Measurements from ENCODE around the gene NXPH4. TPM values are rescaled to one million over a fixed set of nuclear protein-coding genes. Genes with fewer than 3 reads are reported as not detected.

The NXPH4 gene
- total RNA-seq, result 0.40 TPM in 1 of 2 replicates, not detected in the other

DNA sequence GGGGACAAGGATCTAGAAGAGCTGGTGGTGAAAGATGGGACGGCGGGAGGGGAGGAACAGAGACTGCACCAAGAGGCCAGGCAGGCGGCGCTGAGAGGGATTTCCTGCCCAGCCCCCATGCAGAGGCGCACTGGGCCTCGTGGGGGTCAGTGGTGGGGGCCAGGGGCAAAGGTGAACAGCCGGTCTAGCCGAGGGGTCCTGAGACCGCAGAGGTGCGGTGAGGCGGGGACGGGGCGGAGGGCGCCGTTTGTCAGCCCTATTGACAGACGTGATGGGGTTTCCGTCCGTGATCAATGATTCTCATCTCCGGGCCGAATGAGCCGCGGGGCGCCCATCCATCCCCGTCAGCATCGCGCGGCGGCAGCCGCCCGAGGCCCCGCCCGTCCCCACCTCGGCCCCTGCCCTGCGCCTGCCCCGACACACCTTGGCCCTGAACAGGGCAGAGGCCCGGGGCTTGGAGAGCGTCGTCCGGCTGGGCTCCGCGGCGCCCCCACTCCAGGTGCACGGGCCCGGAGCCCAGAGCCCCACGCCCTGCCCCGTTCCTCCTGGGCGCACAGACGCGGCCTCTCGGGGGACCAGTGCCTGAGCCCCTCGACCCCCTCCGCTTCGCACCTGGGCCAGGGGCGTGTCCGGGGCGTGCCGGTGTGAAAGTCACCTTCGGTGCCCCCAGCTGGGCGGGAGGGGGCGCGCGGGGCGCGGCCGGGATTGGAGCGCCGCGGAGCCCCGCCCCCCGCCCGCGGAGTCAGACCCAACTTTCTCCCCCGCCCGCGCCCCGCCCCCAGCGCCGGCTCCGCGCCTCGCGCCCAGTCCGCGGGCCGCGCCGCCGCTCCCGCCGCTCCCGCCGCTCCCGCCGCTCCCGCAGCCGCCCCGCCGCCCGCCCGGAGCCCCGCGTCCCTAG, at the start of gene NXPH4:
Gene NXPH4, plus strand, starts transcription at position 781 of the 898 bp plus-strand sequence. CDS start 176 bp downstream, outside the sequence.
- no peak for DNase-seq (ENCODE audit: low read depth)

DNA sequence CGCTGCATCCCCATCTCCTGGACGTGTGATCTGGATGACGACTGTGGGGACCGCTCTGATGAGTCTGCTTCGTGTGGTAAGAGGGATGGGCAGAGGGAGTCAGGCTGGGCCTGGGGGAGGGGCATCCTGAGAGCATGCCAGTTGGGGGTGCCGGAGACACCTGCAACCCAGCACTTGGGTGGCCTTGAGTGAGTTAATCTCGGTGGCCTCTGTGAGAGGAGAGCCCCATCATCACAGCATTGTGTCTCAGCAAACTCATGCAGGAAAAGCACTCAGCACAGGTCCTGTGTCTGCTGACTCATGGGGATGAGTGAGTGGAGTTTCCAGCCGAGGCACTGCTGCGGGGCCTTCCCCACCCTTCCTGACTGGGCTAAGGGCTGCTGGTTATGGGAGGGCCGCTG, 49.6 kb upstream of the NXPH4 start:
- DNase-seq (ENCODE audit: low read depth), result peak; percentile 52

DNA sequence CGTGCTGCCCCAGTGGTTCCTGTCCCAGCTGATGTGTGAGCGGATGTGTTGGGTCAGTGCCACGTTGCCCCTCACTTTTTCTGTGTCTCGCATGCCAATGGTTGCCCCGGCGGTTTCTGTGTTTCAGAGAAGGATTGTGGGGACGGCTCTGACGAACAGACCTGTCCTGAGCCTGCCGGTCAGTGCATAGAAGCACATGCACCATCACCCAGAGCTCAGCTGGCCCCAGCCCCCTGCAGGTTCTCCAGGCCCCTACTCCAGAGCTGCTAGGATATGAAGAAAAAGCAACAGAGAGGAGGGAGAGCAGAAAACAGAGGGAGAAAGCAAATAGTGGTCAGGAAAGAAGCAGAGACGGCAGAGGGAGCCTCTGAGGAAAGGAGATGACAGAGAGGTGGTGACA, 48.5 kb upstream of the NXPH4 start:
- DNase-seq (ENCODE audit: low read depth), result no peak

DNA sequence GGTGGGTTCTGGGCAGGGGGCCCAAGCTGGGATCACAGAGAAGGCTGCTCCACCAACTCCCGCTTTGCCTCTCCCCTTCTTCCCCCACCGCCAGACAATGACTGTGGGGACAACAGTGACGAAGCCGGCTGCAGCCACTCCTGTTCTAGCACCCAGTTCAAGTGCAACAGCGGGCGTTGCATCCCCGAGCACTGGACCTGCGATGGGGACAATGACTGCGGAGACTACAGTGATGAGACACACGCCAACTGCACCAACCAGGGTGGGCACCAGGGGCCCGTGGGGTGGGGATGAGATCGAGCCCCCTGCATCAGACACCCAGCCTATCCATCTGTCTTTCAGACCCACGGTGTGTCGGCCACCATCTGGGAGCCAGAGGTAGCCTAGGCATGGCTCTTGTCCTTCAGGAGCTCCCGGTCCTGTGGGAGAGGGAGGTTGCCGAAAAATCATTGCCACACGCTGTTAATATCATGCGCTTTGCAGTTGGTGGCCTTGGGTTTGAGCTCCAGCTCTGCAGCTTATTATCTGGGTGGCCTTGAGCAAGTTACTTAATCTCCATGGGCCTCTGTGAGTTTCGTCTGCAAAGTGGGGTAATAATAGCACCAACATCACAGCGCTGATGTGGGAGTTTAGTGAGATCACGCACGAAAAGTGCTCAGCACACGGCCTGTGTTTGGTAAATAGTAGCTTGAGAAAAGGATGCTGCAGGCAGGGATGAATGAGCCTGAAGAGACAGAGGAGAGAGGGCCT, 47.4 kb upstream of the NXPH4 start:
- DNase-seq (ENCODE audit: low read depth), result no peak

DNA sequence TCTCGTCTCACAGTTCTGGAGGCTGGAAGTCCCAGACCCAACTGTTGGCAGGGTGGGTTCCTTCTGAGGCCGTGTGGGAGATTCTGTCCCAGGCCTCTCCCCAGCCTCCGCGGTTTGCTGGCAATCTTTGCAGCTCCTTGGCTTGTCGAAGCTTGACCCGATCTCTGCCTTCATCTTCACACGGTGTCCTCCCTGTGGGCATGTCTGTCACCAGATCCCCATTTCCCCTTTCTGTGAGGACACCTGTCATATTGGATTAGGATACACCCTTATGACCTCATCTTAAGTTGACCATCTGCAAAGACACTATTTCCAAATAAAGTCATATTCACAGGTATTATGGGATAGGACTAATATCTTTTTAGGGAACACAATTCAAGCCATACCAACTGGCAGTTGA, 46.6 kb upstream of the NXPH4 start:
- no peak for DNase-seq (ENCODE audit: low read depth)

DNA sequence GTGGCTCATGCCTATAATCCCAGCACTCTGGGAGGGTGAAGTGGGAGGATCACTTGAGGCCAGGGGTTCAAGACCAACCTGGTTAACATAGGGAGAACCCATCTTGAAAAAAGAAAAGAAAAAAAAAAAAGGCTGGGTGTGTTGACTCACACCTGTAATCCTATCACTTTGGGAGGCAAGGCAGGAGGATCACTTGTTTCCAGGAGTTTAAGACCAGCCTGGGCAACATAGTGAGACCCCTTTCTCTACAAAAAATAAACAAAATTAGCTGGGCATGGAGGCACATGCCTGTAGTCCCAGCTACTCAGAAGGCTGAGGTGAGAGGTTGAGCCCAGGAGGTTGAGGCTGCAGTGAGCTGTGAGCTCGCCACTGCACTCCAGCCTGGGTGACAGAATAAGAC, 46.2 kb upstream of the NXPH4 start:
- no peak for DNase-seq (ENCODE audit: low read depth)

DNA sequence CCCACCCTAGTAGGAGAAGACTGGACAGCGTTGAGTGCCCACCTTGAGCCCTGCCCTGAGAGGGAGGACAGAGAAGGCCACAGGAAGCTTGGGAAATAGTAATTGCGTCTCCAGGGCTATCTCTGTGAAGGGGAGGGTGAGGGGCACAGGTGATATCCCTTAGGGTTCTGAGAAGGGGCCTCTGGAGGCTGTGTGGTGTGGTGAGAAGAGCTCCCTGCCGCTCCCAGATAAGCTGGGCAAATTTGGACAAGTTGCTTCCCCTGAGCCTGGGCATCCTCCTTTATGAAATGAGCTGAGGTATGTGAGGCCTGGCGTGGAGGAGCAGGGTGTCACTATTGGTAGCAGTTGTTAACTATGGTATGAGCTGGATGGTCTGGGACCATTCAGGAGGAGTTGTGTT, 45.7 kb upstream of the NXPH4 start:
- no peak for DNase-seq (ENCODE audit: low read depth)

DNA sequence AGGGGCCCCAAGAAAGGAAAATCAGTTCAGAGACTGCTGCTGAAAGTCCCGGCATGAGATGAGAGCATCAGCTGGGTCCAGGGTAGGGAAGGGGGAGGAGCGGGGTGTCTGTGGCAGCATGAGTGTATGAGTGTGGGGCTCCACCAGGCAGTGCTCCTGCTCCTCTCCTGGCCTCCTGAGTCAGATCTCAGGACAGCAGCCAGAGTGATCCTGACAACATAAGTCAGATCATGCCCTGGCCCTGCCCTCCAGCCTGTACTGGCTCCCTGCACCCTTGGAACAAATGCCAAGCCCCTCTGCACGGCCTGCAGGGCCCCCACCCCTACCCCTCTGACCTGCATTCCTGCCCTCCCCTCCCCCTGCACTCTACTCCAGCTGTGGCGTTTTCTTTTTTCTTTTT, 44.9 kb upstream of the NXPH4 start:
- no peak for DNase-seq (ENCODE audit: low read depth)

DNA sequence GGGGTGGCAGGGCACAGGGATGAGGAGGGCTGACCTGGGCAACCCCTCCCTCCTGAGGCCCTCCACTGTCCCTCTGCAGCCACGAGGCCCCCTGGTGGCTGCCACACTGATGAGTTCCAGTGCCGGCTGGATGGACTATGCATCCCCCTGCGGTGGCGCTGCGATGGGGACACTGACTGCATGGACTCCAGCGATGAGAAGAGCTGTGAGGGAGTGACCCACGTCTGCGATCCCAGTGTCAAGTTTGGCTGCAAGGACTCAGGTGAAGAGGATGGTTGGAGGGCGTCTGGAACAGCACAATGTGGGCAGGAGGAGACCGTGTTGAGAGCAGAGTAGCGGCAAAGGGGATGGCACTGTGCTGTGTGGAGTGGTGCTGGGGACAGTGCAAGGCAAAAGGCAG, 43.5 kb upstream of the NXPH4 start:
- no peak for DNase-seq (ENCODE audit: low read depth)

DNA sequence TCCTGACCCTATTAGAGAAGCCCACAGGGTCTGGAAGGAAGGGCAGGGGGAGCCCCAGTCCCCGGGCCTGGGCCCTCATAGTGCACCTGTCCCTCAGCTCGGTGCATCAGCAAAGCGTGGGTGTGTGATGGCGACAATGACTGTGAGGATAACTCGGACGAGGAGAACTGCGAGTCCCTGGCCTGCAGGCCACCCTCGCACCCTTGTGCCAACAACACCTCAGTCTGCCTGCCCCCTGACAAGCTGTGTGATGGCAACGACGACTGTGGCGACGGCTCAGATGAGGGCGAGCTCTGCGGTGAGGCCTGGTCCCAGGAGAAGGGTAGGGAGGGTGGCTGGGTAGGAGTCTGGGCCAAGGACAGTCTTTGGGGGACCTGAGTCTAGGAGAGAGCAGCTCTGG, 42.9 kb upstream of the NXPH4 start:
- no peak for DNase-seq (ENCODE audit: low read depth)

DNA sequence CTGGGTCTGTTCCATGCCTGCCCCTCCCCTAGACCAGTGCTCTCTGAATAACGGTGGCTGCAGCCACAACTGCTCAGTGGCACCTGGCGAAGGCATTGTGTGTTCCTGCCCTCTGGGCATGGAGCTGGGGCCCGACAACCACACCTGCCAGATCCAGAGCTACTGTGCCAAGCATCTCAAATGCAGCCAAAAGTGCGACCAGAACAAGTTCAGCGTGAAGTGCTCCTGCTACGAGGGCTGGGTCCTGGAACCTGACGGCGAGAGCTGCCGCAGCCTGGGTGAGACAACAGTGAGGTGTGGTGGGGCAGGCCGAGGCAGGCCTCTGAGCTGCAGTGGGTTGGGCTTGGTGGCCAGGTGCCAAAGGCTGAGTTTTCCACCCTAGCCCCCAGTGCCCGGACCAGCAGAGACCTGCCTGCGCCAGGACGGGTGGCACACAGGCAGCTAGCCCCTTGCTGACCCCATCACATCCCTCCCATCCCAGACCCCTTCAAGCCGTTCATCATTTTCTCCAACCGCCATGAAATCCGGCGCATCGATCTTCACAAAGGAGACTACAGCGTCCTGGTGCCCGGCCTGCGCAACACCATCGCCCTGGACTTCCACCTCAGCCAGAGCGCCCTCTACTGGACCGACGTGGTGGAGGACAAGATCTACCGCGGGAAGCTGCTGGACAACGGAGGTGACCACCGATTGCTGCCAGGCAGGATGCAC, 41.0 kb upstream of the NXPH4 start:
- DNase-seq (ENCODE audit: low read depth), result peak; percentile 11

DNA sequence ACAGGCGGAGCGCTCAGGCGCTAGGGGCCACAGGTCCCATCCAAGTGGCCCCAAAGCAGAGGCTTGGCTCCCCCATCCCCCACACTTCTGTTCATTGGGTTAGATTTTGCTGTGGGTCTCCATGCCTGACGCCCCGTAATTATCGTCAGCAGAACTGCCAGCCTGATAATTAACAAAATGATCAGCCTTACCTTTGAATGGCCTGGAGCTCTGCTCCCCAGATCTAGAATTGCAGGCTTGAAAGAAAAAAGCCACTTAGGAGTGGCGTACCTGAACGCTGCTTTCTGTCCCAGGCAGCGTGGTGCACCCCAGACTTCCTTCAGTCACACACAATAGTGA, 40.5 kb upstream of the NXPH4 start:
- no peak for DNase-seq (ENCODE audit: low read depth)

DNA sequence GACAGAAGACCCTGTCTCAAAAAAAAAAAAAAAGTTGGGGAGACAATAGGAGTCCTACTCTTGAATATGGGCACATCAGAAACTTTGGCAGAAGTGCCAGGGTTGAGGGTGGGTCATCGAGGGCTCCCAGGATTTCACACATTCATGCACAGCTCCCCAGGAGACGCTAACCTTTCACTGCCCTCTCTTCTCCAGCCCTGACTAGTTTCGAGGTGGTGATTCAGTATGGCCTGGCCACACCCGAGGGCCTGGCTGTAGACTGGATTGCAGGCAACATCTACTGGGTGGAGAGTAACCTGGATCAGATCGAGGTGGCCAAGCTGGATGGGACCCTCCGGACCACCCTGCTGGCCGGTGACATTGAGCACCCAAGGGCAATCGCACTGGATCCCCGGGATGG, 39.7 kb upstream of the NXPH4 start:
- DNase-seq (ENCODE audit: low read depth), result peak; percentile 6

DNA sequence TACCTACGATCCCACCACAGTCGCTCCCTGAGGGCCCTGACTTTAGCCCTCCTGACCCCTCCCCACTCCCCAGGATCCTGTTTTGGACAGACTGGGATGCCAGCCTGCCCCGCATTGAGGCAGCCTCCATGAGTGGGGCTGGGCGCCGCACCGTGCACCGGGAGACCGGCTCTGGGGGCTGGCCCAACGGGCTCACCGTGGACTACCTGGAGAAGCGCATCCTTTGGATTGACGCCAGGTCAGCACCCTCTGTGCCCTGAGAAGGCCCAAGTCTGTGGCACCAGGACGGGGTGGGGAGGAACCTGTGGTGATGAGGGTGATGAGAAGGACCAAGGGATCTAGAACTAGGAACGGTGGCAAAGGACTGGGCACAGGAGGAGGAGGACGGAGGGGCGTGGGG, 39.2 kb upstream of the NXPH4 start:
- DNase-seq (ENCODE audit: low read depth), result no peak

DNA sequence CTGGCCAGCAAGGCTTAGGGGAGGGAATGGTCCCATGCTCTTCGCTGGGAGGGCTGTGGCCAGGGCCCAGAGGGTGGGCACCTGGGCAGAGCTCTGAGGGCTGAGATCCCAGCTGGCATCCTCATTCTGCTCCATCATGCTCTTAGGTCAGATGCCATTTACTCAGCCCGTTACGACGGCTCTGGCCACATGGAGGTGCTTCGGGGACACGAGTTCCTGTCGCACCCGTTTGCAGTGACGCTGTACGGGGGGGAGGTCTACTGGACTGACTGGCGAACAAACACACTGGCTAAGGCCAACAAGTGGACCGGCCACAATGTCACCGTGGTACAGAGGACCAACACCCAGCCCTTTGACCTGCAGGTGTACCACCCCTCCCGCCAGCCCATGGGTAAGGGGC, 38.4 kb upstream of the NXPH4 start:
- no peak for DNase-seq (ENCODE audit: low read depth)

DNA sequence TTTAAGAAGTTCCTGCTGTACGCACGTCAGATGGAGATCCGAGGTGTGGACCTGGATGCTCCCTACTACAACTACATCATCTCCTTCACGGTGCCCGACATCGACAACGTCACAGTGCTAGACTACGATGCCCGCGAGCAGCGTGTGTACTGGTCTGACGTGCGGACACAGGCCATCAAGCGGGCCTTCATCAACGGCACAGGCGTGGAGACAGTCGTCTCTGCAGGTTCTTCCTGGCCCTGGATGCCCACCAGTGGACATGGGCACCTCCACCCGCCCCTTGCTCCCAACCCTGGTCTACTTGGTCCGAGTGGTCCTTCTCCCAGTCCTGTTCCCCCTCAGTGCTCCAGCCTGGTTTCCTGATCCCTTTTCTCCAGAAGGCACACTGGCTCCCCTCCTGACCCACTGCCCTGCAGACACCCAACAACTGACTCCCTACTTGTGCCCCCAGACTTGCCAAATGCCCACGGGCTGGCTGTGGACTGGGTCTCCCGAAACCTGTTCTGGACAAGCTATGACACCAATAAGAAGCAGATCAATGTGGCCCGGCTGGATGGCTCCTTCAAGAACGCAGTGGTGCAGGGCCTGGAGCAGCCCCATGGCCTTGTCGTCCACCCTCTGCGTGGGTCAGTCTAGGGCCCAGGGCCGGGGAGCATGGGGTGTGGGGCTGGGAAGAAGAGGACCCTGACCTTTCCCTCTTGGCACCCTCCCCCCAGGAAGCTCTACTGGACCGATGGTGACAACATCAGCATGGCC, 37.1 kb upstream of the NXPH4 start:
- no peak for DNase-seq (ENCODE audit: low read depth)

DNA sequence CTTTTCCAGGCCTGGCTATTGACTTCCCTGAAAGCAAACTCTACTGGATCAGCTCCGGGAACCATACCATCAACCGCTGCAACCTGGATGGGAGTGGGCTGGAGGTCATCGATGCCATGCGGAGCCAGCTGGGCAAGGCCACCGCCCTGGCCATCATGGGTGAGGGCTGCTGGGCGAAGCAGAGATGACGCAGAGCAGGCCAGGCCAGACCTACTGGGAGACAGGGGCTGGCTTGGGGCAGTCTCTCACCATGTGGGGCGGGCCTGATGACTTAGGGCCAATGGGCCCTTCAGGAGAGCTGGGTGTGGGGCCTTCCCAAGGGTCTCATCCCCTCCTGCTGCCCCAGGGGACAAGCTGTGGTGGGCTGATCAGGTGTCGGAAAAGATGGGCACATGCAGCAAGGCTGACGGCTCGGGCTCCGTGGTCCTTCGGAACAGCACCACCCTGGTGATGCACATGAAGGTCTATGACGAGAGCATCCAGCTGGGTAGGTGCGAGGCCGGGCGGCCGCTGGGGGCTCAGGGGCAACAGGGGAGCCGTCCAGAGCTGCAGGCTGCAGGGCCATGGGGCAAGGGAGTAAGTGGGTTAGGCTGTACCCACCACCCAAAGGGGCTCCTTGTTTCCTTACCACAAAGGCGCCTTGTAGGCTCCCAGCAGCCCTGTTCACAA, 36.1 kb upstream of the NXPH4 start:
- DNase-seq (ENCODE audit: low read depth), result no peak

DNA sequence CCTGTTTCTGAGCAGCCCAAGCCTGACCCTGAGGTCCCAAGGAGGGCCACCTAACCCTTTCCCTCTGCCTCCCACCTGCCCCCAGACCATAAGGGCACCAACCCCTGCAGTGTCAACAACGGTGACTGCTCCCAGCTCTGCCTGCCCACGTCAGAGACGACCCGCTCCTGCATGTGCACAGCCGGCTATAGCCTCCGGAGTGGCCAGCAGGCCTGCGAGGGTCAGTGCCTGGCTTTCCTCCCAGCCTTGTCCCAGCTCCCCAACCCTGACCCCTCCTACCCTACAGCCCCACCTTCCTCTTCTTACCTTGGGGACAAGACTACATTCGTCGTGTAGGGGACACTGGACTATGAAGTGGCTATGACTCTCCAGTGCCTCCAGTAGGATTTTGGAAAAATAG, 35.5 kb upstream of the NXPH4 start:
- DNase-seq (ENCODE audit: low read depth), result no peak

DNA sequence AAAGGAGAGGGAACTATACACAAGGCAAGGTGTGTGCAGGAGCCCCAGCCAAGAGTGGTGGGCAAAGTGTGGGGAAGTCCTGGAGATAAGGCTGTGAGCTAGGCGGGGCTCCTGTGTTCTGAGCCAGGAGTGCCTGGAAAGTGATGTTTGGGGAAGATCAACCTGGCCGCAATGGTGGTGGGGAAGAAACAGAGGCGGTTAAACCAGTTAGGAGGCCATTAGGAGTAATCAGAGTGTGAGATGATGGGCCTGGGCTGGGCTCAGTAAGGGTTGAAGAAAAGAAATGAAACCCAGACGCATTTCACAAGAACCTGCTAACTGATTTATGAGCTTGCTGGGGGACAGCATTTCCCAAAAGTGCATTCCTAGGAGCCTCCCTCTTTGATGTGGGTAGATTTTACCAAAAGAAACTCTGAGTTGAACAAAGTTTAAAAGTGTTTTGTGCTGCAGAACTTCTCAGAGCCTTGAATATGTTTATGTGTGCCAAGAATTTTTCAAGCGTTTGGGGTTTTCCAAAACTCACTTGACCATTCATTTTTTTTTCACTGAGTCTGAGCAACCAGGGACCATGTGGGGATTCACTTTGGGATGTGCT, 34.9 kb upstream of the NXPH4 start:
- DNase-seq (ENCODE audit: low read depth), result no peak

DNA sequence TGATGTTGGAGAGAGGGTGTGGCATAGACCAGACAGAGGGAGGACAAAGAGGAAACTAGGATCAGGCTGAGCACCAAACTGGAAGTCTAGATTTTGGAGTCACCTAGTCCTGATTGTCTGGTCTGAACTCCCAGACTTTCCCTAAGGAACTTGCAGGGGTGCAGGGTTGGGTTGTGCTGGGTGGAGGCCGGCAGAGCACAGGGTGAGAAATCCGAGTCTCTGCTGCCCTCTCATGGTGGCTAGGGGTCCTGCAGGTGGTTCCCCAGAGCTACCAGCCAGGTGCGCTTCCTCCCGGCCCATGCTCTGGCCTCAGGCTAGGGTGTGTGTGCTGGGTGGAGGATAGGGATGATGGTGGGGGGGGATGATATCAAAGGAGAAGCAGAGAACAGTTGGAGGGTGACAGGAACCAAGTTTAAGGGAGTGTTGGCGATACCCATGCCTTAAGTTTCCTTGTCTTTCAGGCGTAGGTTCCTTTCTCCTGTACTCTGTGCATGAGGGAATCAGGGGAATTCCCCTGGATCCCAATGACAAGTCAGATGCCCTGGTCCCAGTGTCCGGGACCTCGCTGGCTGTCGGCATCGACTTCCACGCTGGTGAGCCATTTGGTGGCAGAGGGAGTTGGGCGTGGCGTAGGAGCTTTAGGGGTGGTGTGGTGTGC, 33.5 kb upstream of the NXPH4 start:
- DNase-seq (ENCODE audit: low read depth), result peak; percentile 40

All from renal cortical epithelial cell (primary cell).